IPS DF 6.9 (cell line): ENCODE data around the gene HYAL4.
"Not testable (repeated sequence)": the region's sequence is repeated elsewhere in the genome, so short reads cannot be mapped to it uniquely, and the experiment has no call there.

Source experiments
- DNase-seq: peaks from one replicate; pipeline ENCODE4 v3.0.0-alpha.2; 2013; ENCODE audit warnings: low read depth, low spot score
- H3K27ac ChIP-seq: one replicate; pipeline ENCODE4 v1.5.1; 2013; ENCODE audit warnings: low read length, control low read depth
- H3K27me3 ChIP-seq: 2 replicates; pipeline ENCODE4 v1.6.1; 2013; ENCODE audit warnings: mild to moderate bottlenecking, low read length; ENCODE audit not compliant: control insufficient read depth, insufficient read depth
- H3K36me3 ChIP-seq: 2 replicates; pipeline ENCODE4 v1.6.1; 2013; ENCODE audit warnings: low read length; ENCODE audit not compliant: control insufficient read depth, insufficient read depth
- H3K4me1 ChIP-seq: 2 replicates; pipeline ENCODE4 v1.6.1; 2013; ENCODE audit warnings: low read length; ENCODE audit not compliant: control insufficient read depth, insufficient read depth
- H3K4me3 ChIP-seq: 2 replicates; pipeline ENCODE4 v1.5.1; 2013; ENCODE audit warnings: mild to moderate bottlenecking, low read length
- H3K9me3 ChIP-seq: 2 replicates; pipeline ENCODE4 v1.6.1; 2013; ENCODE audit warnings: low read length, inconsistent platforms; ENCODE audit not compliant: control insufficient read depth, insufficient read depth
- WGBS: extraction: QIAGEN DNeasy Blood & Tissue Kit; methylation state at CpG from one replicate; pipeline ENCODE4 v1.1.7; 2013; ENCODE audit warnings: mixed read lengths, missing lambda C conversion rate; ENCODE audit not compliant: insufficient read length, insufficient coverage; 5-methylcytosine and 5-hydroxymethylcytosine counted together

The HYAL4 gene

GRCh38 chr7:123819001-123819400, 26.0 kb upstream of the HYAL4 start:
- H3K36me3 ChIP-seq, result no peaks in the 10 kb centered on the region
- no peak for DNase-seq
- H3K4me3 ChIP-seq, result no peak overlapping the region
- no peaks in the 10 kb centered on the region for H3K4me1 ChIP-seq
- H3K27ac ChIP-seq, result no peak overlapping the region
- no peaks in the 10 kb centered on the region for H3K9me3 ChIP-seq
- no peaks in the 10 kb centered on the region for H3K27me3 ChIP-seq
- WGBS, result 100% methylated on average over 1 of the region's 4 CpGs

- H3K4me3 ChIP-seq, DNase-seq: not testable (repeated sequence)
Measured at GRCh38 chr7:123819795-123820194, 25.2 kb upstream of the HYAL4 start.

GRCh38 chr7:123820864-123821263, 24.1 kb upstream of the HYAL4 start:
- Histone ChIP-seq H3K4me1 (no peaks in the 10 kb centered on the region), H3K4me3 (no peak overlapping the region), H3K9me3 (no peaks in the 10 kb centered on the region), H3K36me3 (no peaks in the 10 kb centered on the region), H3K27me3 (no peaks in the 10 kb centered on the region), H3K27ac (no peak overlapping the region)
- no CpG with 5 or more reads among the region's 2 CpGs for WGBS
- no peak for DNase-seq

More at GRCh38 chr7:123819795-123820194, 25.2 kb upstream of the HYAL4 start:
- WGBS, result no CpG with 5 or more reads among the region's 4 CpGs
- not testable (repeated sequence) for H3K27me3 ChIP-seq, H3K4me1 ChIP-seq, H3K36me3 ChIP-seq, H3K27ac ChIP-seq, H3K9me3 ChIP-seq

- H3K36me3 ChIP-seq, result no peaks in the 10 kb centered on the region
- no peak overlapping the region for H3K4me3 ChIP-seq
- H3K9me3 ChIP-seq, result no peaks in the 10 kb centered on the region
- no peaks in the 10 kb centered on the region for H3K27me3 ChIP-seq
- no peak for DNase-seq
- H3K27ac ChIP-seq, result no peak overlapping the region
- H3K4me1 ChIP-seq, result no peaks in the 10 kb centered on the region
- no CpG with 5 or more reads among the region's 1 CpG for WGBS
Measured at GRCh38 chr7:123821320-123821719, 23.6 kb upstream of the HYAL4 start.

- H3K36me3 ChIP-seq, result no peaks in the 10 kb centered on the region
- H3K4me3 ChIP-seq, result no peak overlapping the region
- H3K27me3 ChIP-seq, result no peaks in the 10 kb centered on the region
- no CpG with 5 or more reads among the region's 3 CpGs for WGBS
- DNase-seq, result no peak
- H3K27ac ChIP-seq, result no peak overlapping the region
- no peaks in the 10 kb centered on the region for H3K9me3 ChIP-seq
- no peaks in the 10 kb centered on the region for H3K4me1 ChIP-seq
Measured at GRCh38 chr7:123823898-123824753, 20.8 kb upstream of the HYAL4 start.

GRCh38 chr7:123824754-123825067, 20.3 kb upstream of the HYAL4 start:
- Histone ChIP-seq H3K27me3 (no peaks in the 10 kb centered on the region), H3K4me1 (no peaks in the 10 kb centered on the region), H3K4me3 (no peak overlapping the region), H3K36me3 (no peaks in the 10 kb centered on the region), H3K9me3 (no peaks in the 10 kb centered on the region), H3K27ac (no peak overlapping the region)
- WGBS, result no CpG with 5 or more reads among the region's 1 CpG
- DNase-seq, result no peak

GRCh38 chr7:123828805-123829204, 16.2 kb upstream of the HYAL4 start:
- Histone ChIP-seq H3K27me3 (no peaks in the 10 kb centered on the region; the same call in 1 of the 2 replicates), H3K4me3 (no peak overlapping the region), H3K9me3 (no peaks in the 10 kb centered on the region), H3K36me3 (no peaks in the 10 kb centered on the region), H3K4me1 (no peaks in the 10 kb centered on the region), H3K27ac (no peak overlapping the region)
- DNase-seq, result no peak
- no CpG with 5 or more reads among the region's 2 CpGs for WGBS

GRCh38 chr7:123836656-123837055, 8.3 kb upstream of the HYAL4 start:
- DNase-seq, result no peak
- Histone ChIP-seq H3K9me3 (no peaks in the 10 kb centered on the region), H3K4me3 (no peak overlapping the region), H3K4me1 (no peaks in the 10 kb centered on the region), H3K27me3 (no peaks in the 10 kb centered on the region), H3K36me3 (no peaks in the 10 kb centered on the region), H3K27ac (no peak overlapping the region)
- WGBS, result no CpG with 5 or more reads among the region's 4 CpGs

- DNase-seq, H3K27ac ChIP-seq, H3K4me3 ChIP-seq, H3K36me3 ChIP-seq, H3K27me3 ChIP-seq, H3K9me3 ChIP-seq, H3K4me1 ChIP-seq: not testable (repeated sequence)
- no CpG with 5 or more reads among the region's 2 CpGs for WGBS
Measured at GRCh38 chr7:123839106-123839505, 5.9 kb upstream of the HYAL4 start.

GRCh38 chr7:123844142-123844541, 827 bp upstream of the HYAL4 start:
- not testable (repeated sequence) for H3K4me3 ChIP-seq, H3K27me3 ChIP-seq, H3K9me3 ChIP-seq, H3K4me1 ChIP-seq, H3K36me3 ChIP-seq, H3K27ac ChIP-seq, DNase-seq
- WGBS, result no CpG with 5 or more reads among the region's 7 CpGs

- no CpG with 5 or more reads among the region's 1 CpG for WGBS
- Histone ChIP-seq H3K27me3 (no peaks in the 10 kb centered on the region), H3K36me3 (no peaks in the 10 kb centered on the region), H3K9me3 (no peaks in the 10 kb centered on the region), H3K27ac (no peak overlapping the region), H3K4me3 (no peak overlapping the region), H3K4me1 (no peaks in the 10 kb centered on the region)
- DNase-seq, result no peak
Measured at GRCh38 chr7:123845823-123846216, 851 bp downstream of the HYAL4 start.
